ENCODE results near the gene RPL36AL. TPM values are rescaled to one million over a fixed set of nuclear protein-coding genes. Genes with fewer than 3 reads are reported as not detected.

The RPL36AL gene
- total RNA-seq, 1 experiment from 2014 or later: 161 TPM

GRCh38 chr14:49623941-49624839 is 3.8 kb upstream of the RPL36AL start:
- H3K9me3 Mint-ChIP-seq (ENCODE audit: low read depth, unreplicated experiment): no peaks in the 10 kb centered on the region
- H3K27ac Mint-ChIP-seq (ENCODE audit: unreplicated experiment): no peak overlapping the region
- BruUV-seq (replicated peaks): no TSS peak
- no peak for DNase-seq
- CTCF ChIA-PET: interaction anchor here (0.6 to 1.0 kb wide), 2 partner anchors 11 to 214 kb away, joined by 4 to 5 read pairs; partner anchors contain the start of gene DNAAF2
- no peaks in the 10 kb centered on the region for H3K4me1 Mint-ChIP-seq (ENCODE audit: low read depth, unreplicated experiment)
- TF ChIP-seq CTCF (IDR thresholded peaks at IDR 0.05; ENCODE audit: unreplicated experiment): no peak
- peaks cover 51% of the 10 kb centered on the region for H3K36me3 Mint-ChIP-seq (ENCODE audit: insufficient read depth, unreplicated experiment)
- intact Hi-C loops (cut with micrococcal nuclease; ENCODE audit: unreplicated experiment): no loop called here
- peak overlapping the region; percentile 95 for H3K4me3 Mint-ChIP-seq (ENCODE audit: low read depth, unreplicated experiment)
- no peaks in the 10 kb centered on the region for H3K27me3 Mint-ChIP-seq (ENCODE audit: unreplicated experiment)

- peaks cover 59% of the 10 kb centered on the region for H3K36me3 Mint-ChIP-seq (ENCODE audit: insufficient read depth, unreplicated experiment)
- H3K27me3 Mint-ChIP-seq (ENCODE audit: unreplicated experiment): no peaks in the 10 kb centered on the region
- intact Hi-C loops (cut with micrococcal nuclease; ENCODE audit: unreplicated experiment): no loop called here
- no peak overlapping the region for H3K27ac Mint-ChIP-seq (ENCODE audit: unreplicated experiment)
- no TSS peak for BruUV-seq (replicated peaks)
- no peak for TF ChIP-seq CTCF (IDR thresholded peaks at IDR 0.05; ENCODE audit: unreplicated experiment)
- CTCF ChIA-PET: interaction anchor here (0.5 to 1.0 kb wide), 2 partner anchors 11 to 147 kb away, joined by 3 to 4 read pairs; partner anchors contain the start of gene DNAAF2
- no peaks in the 10 kb centered on the region for H3K9me3 Mint-ChIP-seq (ENCODE audit: low read depth, unreplicated experiment)
- no peak for DNase-seq
- peaks cover 7% of the 10 kb centered on the region for H3K4me1 Mint-ChIP-seq (ENCODE audit: low read depth, unreplicated experiment)
- H3K4me3 Mint-ChIP-seq (ENCODE audit: low read depth, unreplicated experiment): peak overlapping the region; percentile 95
These were observed 3.0 kb upstream of the RPL36AL start for GRCh38 chr14:49623387-49623786.

GRCh38 chr14:49622022-49622607 is 1.7 kb upstream of the RPL36AL start:
- intact Hi-C loops (cut with micrococcal nuclease; ENCODE audit: unreplicated experiment): no loop called here
- no peaks in the 10 kb centered on the region for H3K27me3 Mint-ChIP-seq (ENCODE audit: unreplicated experiment)
- no peaks in the 10 kb centered on the region for H3K9me3 Mint-ChIP-seq (ENCODE audit: low read depth, unreplicated experiment)
- no peak for TF ChIP-seq CTCF (IDR thresholded peaks at IDR 0.05; ENCODE audit: unreplicated experiment)
- no peak for DNase-seq
- H3K27ac Mint-ChIP-seq (ENCODE audit: unreplicated experiment): peak overlapping the region; percentile 67
- CTCF ChIA-PET: interaction anchor here (2.5 kb wide), 1 partner anchor 12 kb away, joined by 12 read pairs; no protein-coding TSS in a partner anchor
- peaks cover 64% of the 10 kb centered on the region for H3K36me3 Mint-ChIP-seq (ENCODE audit: insufficient read depth, unreplicated experiment)
- peak overlapping the region; percentile 95 for H3K4me3 Mint-ChIP-seq (ENCODE audit: low read depth, unreplicated experiment)
- H3K4me1 Mint-ChIP-seq (ENCODE audit: low read depth, unreplicated experiment): peaks cover 17% of the 10 kb centered on the region
- no TSS peak for BruUV-seq (replicated peaks)

- CTCF ChIA-PET: interaction anchor here (2.5 kb wide), 1 partner anchor 13 kb away, joined by 12 read pairs; no protein-coding TSS in a partner anchor
- TF ChIP-seq CTCF (IDR thresholded peaks at IDR 0.05; ENCODE audit: unreplicated experiment): no peak
- no TSS peak for BruUV-seq (replicated peaks)
- peak overlapping the region; percentile 95 for H3K4me3 Mint-ChIP-seq (ENCODE audit: low read depth, unreplicated experiment)
- no peaks in the 10 kb centered on the region for H3K9me3 Mint-ChIP-seq (ENCODE audit: low read depth, unreplicated experiment)
- no peaks in the 10 kb centered on the region for H3K27me3 Mint-ChIP-seq (ENCODE audit: unreplicated experiment)
- H3K4me1 Mint-ChIP-seq (ENCODE audit: low read depth, unreplicated experiment): peaks cover 17% of the 10 kb centered on the region
- H3K27ac Mint-ChIP-seq (ENCODE audit: unreplicated experiment): peak overlapping the region; percentile 99
- DNase-seq: peak; percentile 64
- peaks cover 66% of the 10 kb centered on the region for H3K36me3 Mint-ChIP-seq (ENCODE audit: insufficient read depth, unreplicated experiment)
- intact Hi-C loops (cut with micrococcal nuclease; ENCODE audit: unreplicated experiment): no loop called here
These were observed 872 bp upstream of the RPL36AL start for GRCh38 chr14:49621114-49621881.
